Melanocyte of skin (primary cell): Measurements from ENCODE around the gene LRP6. TPM values are rescaled to one million over a fixed set of nuclear protein-coding genes. Genes with fewer than 3 reads are reported as not detected.

ENCODE experiments used
- small RNA-seq, 2 donors: library from RNA; depleted of rRNA; stranded (forward); fragments of <200 nt; gene quantifications; one replicate each; pipeline ENCODE3, GENCODE V24; 2012
- total RNA-seq, 2 donors: library from RNA; depleted of rRNA; stranded (reverse); fragments of >200 nt; gene quantifications; 2 replicates each; pipeline ENCODE4 v1.2.3, GENCODE V29; 2012

The LRP6 gene
- total RNA-seq: 10 to 100 TPM; 30.6 to 49.3 TPM

GRCh38 chr12:12266873-12267741, at the start of gene LRP6:
TSS of gene LRP6 (minus strand) at chr12:12267044. CDS start at chr12:12266735, 309 bp downstream.

GRCh38 chr12:12070674-12071656, 195.9 kb downstream of the LRP6 start, which contains the start of gene BCL2L14:
TSS of gene BCL2L14 (plus strand) at chr12:12070939. CDS start at chr12:12079306, 8,367 bp downstream.

Small RNAs within 50 kb of the gene (small RNA-seq; reads per million reads assigned to genes)
- gene RNU6-318P (0 reads per million in 2 donors), gene RNU6-545P (0.09 to 0.12 reads per million in 2 donors)

Other genes starting within 250 kb of the LRP6 start
- not detected for gene BCL2L14, start 196.1 kb downstream of the LRP6 start, total RNA-seq
- 1 to 10 TPM; 3.7 to 4.1 TPM for gene MANSC1, start 83.2 kb upstream of the LRP6 start, total RNA-seq
- gene BORCS5, start 90.0 kb upstream of the LRP6 start, total RNA-seq: 10 to 100 TPM; 13.8 to 14.7 TPM